GM18861 (cell line): ENCODE data around the gene KIAA1549.

Experiments
- ATAC-seq: cut with Tn5 transposase; IDR thresholded peaks from one replicate; pipeline ENCODE4 v1.9.1; 2021; ENCODE audit not compliant: unreplicated experiment

Gene KIAA1549

DNA sequence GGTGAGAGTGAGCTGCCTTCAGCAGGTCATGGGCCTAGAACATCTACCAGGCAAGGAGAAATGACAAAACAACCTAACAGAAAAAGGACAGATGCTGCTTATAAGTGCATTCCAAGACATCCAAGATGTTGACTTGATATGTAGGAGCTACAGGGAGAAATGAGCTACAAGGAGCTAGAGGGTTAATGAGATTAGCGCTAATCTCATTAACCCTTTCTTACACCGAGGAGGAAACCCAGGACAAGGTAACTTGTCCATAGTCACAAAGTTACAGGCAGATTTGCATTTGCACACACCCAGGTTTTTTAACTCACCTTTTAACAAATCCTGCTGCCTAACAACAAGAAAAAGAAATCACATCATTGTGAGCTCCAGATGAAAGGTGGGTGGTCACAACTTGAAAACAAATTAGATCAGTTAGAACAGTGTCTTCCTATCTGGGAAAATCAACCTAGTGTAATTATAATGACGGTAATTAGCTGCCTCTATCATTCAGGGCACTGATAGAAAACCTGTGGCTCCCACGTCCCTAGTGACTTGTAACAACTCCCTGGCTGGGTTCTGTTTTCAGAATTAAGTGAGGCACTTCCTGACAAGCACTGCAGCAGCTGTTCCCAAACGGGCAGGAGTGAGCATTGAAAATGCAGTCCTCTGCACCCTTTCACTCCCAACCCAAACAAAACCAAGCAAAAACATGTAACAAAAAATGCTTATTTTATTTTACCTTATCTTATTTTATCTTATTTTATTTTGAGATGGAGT is 5.7 kb downstream of the KIAA1549 start:
- ATAC-seq, result no peak

DNA sequence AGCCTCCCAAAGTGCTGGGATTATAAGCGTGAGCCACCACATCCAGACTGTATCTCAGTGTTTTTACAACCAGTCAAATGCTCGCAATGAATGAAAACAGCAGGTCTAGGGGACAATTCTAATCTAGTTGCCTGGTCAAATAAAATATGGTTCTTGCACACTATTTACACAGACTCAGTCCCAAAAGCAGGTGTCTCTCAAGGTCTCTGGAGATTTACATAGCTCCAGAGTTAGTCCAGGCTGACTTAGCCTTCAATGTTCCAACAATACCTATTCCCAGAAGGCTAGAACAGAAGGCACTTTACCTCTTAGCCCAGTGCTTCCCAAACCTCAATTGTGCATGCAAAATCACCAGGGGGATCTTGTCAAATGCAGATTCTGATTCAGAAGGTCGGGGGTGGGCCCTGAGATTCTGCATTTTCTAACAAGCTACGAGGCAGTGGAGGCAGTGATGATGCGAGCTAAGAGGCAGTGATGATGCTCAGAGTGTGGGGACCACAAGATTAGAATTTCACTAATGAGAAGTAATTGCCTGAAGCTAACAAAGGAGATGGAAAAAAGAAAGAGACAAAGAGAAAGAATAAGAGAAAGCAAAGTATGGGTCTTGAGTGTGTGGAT is 6.4 kb downstream of the KIAA1549 start:
- no peak for ATAC-seq

DNA sequence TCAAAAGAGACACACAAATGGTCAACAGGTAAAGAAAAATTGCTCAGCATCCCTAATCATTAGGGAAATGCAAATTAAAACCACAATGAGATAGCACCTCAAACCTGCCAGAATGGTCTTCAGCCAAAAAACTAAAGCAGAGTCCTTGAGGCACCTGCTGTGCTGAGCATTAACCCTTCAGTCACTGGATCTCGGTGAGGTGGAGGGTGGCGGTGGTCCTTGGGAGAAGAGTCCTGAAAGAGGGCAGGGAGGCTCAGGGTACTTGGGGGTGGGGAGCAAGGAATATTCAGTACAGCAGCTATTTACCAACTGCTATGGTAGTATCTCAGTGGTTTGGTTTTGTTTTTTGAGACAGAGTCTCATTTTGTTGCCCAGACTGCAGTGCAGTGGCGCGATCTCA is 7.1 kb downstream of the KIAA1549 start:
- no peak for ATAC-seq

DNA sequence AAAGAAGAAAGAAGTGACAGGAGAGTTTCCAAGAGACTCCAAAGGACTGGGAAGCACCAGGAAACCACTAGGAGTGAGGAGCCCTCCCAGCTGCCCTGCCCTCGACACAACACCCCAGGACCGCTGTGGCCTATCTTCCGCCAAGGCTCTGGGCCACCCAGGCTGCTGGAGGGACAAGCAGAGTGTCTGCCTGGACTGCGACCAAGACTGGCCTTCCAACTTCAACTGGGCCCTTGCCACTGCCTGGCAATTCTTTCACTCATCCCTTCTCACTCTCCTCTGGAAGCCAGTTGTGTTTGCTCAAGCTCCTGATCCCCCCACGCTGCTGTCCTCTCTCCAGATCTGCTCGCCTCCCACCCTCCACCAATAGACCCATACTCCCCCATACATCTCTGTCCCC is 10.2 kb downstream of the KIAA1549 start:
- ATAC-seq, result no peak

DNA sequence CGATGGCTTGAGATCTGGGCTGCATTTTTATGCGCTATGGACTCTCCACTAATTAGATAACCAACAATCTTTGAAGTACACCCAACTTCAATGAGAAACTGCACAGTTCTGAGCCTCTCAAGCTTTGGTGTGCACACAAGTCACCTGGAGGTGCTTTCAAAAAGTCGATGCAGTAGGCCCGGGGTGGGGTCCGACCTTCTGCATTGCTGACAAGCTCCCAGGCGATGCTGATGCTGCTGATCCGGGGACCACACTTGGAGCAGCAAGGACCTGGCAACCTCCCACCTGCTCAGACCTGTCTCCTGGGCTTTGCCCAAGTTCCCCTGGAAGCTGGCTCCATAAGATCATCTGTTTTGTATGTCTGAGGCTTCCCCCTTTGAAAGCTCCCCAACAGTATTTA is 10.7 kb downstream of the KIAA1549 start:
- ATAC-seq, result no peak

DNA sequence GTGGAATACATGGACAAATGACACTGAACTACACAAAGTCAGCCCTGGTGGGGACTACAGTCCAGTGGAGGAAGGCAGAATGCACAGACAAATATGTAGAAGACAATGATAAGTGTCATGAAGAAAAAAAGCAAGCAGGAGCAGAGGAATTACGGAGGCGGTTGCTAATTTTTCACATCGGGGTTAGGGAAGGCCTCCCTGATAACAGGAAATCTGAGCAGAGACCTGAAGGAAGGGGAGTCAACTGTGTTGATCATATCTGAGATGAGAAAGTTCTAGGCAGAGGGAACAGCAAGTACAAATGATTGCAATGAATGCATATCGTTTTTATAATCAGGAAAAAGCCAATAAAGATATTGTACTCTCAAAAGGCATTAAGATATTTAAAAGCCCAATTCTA is 14.0 kb downstream of the KIAA1549 start:
- no peak for ATAC-seq

DNA sequence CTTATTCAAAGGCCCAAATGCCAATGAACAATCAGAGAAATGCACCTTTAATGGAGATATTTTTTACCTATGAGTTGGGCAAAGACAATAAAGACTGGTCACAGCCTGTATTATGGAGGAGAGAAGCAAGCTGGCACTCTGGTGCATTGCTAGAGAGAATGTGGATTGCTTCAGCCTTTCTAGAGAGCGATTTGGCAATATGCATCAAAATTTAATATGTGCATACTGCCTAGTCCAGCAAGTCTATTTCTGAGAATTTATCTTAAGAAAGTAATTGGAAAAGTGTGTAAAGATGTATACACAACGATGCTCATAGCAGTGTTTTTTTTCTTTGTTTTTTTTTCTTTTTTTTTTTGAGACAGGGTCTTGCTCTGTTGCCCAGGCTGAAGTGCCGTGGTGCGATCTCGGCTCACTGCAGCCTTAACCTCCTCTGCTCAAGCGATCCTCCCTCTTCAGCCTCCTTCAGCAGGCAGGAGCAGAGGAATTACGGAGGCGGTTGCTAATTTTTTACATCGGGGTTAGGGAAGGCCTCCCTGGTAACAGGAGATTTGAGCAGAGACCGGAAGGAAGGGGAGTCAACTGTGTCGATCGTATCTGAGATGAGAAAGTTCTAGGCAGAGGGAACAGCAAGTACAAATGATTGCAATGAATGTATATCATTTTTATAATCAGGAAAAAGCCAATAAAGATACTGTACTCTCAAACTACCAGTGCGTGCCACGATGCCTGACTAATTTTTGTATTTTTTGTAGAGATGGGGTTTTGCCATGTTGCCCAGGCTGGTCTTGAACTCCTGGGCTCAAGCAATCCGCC is 16.4 kb downstream of the KIAA1549 start:
- no peak for ATAC-seq

DNA sequence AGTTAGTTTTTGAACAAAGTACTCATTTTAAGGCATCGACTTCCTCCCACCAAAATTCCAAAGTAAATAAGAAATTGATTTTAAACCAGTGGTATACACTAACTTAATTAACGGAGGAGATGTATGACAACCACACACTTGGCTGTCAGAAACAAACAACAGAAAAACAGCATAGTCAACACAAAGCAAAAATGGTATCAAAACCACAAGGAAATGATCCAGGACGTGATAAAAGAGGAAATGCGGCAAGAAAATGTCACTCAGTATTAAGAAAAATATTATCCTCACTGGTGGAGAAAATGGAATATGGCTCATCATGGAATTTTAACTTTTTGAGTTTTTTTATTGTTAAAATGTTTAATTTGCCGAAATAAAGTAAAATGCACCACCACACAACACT is 17.5 kb downstream of the KIAA1549 start:
- no peak for ATAC-seq

DNA sequence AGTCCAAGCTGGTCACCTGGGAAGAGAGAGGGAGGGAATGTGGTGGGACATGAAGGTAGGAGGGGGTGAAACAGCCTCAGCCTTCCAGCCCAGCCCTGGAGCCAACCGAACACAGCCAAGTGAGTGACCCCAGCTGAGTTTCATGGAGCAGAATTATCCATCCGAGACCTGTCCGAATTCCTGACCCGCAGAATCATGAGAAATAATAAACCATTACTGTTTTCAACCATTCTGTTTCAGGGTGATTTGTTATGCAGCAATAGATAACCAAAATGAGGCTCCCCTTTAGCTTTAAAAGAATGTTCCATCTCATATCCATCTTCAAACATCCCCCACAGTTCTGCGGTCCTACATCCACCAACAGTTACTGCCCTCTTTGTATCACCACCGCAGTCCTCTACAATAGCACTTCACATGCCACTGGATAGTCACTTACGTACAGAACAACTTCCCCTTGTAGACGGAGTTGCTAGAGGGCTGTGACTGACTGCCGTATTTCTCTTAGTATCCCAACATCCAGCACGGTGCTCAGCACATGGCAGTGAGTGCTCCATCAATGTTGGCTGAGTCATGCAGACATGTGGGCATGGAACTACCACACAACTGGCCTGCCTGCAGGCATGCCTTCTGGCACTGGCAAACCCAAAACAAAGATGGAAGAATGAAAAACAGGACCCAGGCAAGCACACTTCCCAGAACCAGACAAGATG is 18.5 kb downstream of the KIAA1549 start:
- no peak for ATAC-seq

DNA sequence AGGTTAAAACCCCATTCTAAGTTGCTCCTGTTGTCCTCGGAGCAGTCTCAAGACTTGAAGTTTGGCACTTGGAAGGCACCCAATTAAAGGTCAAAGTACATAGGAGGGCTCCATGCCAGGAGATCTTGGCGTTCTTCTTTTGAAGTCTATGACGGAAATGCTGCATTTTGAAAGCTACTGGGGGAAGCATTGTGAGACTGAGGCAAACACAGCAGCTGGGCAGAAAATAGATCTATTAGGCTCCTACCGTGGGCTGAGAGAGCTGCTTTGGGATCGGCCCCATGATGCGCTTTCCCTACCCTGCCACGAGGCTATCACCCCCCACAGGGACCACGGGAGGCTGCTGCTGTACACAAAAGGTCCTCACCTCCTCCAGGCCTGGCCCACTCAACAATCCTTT is 20.0 kb downstream of the KIAA1549 start:
- ATAC-seq, result no peak

DNA sequence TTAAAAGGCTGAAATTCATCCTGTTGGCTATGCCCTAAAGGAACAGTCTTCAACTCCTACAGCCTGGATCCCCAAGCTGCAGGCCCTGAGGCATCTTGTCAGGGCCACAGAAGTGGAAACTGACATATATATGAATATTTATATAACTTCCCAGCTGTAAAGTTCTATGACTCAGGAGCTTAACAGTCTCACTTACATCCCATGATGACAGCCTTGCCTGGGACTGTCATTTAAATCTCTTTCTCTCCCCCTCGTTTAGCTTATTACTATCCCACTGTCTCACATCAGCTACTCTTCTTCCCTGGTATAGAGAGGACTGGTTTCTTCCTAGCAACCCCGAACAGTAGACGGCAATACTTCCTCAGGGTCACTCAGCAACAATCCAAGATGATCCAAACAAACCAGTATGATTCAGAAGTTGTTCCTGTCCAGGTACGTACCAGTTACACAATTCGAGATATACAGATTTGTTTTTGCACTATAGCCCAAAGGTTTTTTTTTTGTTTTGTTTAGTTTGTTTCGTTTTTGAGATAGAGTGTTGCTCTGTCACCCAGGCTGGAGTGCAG is 22.7 kb downstream of the KIAA1549 start:
- ATAC-seq, result no peak

DNA sequence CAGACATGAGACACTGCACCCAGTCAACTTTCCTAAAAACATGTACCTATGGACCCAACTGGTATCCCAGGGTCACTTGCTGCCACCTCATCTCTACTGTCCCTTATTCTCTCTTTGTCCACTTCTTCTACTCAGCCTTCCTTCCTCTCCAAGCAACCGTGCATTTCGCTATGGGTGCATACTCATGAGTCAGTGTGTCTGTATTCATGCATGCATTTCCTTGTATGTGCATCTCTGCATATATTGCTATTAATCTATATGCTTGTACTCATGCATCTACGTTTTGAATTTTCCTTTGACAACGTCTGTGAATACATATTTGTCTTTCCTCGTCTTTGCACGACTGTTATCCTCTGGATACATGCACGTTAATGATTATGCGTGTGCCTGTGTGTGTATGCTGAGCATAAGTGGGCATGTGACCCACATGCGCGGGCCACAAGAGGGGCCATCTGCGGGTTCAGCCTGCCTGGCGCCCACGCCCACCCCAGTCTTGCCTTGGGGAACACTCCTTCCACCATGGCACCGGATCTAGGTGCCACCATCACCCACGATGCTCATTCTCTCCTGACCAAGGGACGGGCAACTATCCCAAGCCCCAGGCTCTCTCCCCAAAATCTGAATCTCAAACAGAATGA is 23.3 kb downstream of the KIAA1549 start:
- ATAC-seq, result no peak

DNA sequence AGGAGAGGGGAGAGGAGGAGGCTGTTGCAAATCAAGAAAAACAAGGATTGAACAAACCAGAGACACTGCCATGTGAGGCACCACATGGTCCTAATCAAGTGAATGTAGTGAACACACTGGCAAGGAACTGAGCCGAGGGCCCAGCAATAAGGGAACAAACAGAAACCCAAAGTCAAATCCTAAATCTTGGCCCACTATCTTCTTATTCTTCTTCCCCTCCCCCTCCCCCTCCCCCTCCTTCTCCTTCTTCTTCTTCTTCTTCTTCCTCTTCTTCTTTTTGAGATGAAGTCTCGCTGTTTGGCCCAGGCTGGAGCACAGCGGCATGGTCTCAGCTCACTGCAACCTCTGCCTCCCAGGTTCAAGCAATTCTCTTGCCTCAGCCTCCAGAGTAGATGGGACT is 24.0 kb downstream of the KIAA1549 start:
- no peak for ATAC-seq

DNA sequence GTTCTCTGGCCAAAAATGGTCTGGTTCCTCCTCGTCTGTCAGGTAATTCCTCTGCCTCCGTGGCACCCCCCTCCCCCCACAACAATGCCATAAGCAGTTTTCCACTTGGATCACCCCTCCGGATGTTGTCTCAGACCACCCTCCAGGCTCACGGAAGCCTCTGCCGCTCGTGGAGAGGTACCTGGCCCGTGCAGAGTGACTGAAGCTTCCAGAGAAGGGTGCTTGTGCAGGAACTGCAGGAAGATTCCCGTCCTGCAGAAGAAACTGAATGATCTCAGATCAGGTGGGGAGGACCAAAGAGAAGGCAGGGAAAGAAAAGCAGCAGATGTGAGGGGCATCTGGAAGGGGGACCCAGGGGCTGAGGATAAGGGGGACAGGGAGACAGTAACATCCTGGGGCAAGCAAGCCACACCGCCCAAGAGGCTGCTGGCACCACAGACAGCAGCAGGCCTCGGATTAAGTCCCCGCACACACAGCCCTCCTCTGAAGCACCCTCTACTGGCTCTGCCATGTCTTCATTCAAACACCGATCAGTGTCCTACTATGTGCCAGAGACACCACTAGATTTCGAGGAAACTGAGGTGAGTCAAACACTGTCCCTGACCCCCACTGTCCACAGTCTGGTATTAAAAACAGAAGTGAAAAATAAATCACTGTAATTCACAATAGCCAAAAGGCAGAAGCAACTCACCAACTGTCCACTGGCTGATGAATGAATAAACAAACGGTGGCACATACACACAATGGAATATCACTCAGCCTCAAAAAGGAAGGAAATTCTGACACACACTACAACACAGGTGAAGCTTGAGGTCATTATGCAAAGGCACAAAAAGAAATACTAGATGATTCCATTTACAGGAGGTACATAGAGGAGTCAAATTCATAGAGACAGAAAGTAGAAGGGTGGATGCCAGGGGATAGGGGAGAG is 26.4 kb downstream of the KIAA1549 start:
- ATAC-seq, result no peak

DNA sequence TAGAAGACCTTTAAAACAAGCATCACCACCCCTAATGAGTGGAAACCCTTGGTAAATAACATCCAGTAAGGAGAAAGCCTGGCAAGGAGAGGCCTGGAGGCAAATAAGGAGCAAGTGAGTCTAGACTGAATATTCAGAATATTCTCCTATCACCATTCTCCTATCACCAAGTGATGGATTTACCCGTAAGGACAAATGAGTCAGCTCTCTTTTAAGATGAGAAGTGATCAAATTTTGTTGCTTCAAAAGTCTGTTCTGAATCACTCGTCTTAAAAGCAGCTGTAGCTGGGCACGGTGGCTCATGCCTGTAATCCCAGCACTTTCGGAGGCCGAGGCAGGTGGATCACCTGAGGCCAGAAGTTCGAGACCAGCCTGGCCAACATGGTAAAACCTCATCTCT is 28.4 kb downstream of the KIAA1549 start:
- no peak for ATAC-seq

DNA sequence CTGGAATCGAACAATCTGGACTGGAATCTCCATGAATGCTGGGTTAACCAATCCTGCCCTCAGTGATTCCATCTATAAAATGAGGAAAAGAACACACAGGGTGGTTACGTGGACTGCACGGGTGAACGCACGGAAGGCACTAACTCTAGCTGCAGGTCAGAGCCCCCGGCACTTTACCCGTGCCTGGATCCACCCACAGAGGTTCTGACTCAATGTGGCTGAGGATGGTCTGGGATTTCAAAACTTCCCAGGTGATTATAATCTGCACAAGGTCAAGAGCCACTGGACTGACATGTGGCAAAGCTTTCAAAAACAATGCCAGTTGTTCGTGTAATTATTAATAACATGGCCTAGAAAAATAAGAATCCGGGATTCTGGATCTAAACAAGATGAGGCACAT is 29.2 kb downstream of the KIAA1549 start:
- no peak for ATAC-seq

DNA sequence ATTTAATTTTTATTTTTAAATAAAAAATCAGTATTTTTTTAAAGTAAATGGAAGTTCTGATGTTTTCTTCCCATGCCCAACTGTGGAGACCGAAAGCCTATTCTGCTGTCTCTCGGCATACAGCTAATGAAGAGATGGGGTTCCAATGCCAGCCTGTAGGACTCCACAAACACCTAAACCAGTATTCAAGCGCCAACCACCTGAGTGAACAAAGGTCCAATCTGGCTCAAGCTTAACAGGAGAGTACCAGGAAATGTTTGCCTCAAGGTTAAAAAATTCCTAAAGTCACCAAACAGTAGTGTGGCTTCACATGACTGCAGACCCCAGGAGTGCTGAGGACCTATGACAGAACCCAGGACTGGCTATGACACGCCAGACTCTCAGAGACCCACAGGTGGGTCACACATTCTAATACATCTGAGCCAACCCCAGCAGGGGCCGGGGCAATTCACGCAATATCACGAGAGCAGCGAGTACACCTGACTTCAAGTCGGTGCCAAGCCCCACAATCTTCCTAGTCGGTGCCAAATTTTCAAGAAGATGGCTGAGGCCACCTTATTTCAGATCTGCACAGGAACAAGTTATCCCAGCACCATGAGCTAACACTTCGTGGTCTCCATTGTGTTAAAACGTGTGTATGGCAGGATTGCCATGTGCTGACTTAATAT is 31.6 kb downstream of the KIAA1549 start:
- ATAC-seq, result no peak

DNA sequence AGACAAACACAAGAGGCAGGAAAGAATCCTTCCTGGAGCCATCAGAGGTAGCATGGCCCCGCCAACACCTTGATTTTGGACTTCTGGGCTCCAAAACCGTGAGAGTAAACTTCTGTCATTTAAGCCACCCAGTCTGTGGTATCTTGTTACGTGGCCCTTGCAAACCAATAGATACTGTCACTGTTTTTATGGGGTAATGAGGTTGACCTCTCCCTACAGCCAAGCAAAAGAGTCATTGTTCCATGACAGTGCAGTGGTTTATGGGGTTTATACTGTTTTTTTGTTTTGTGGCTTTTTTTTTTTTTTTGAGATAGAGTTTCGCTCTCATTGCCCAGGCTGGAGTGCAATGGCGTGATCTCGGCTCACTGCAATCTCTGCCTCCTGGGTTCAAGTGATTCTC is 32.8 kb downstream of the KIAA1549 start:
- peak; percentile 69 for ATAC-seq

DNA sequence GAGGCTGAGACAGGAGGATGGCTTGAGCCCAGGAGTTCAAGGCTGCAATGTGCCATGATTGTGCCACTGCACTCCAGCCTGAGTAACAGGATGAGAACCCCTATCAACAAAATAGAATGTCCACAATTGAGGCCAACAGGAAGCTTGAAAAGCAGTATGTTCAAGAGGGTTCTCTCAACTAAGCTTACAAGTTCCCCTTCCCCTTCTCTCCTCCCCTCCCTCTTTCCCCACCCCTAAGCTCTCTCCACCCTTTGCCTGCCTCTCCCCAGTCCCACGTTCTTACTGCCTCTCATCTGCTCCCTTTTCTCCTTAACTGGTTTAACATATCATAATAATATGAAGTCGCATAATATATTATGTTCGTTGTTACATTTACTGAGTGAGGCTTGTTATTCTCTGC is 35.4 kb downstream of the KIAA1549 start:
- ATAC-seq, result no peak
